Gastrocnemius medialis (tissue), 4 donors: ENCODE measurements around the gene SLC25A2.

Experiments
- CTCF ChIP-seq, 5 experiments: fragments of 450-650 bp in 3 of 5; fragments of 200-600 bp in 2 of 5; sonication (generic) in 2 of 5; IDR thresholded peaks in 4 of 5; conservative IDR thresholded peaks in 1 of 5; 1 replicate in 4 of 5; 2 replicates in 1 of 5; pipeline ENCODE4 v1.5.1; 2016 to 2019; ENCODE audit warnings: antibody characterized with exemption in 5 of 5, mild to moderate bottlenecking in 3 of 5, moderate library complexity in 3 of 5
- POLR2A ChIP-seq, 2 donors: fragments of 450-650 bp; IDR thresholded peaks; one replicate each; pipeline ENCODE4 v1.6.1; 2017; ENCODE audit warnings: antibody characterized with exemption in 2 of 2, mild to moderate bottlenecking in 2 of 2, moderate library complexity in 2 of 2

- TF ChIP-seq CTCF (IDR thresholded peaks at IDR 0.05 in 4 of 5, conservative IDR thresholded peaks at IDR 0.05 in 1 of 5) (no peak), POLR2A (IDR thresholded peaks at IDR 0.05) (no peak)
Observed at GRCh38 chr5:141319699-141320098, 15.8 kb upstream of the SLC25A2 start.
